Liver (tissue), 9 donors: ENCODE measurements around the gene ZNF536. TPM values are rescaled to one million over a fixed set of nuclear protein-coding genes. Genes with fewer than 3 reads are reported as not detected.

ENCODE experiments used
- DNase-seq: peaks from one replicate; pipeline ENCODE4 v3.0.0-alpha.2; 2017; ENCODE audit warnings: low spot score
- H3K27ac ChIP-seq, 2 donors: one replicate each; pipeline ENCODE4 v1.7.0; 2013; ENCODE audit warnings: inconsistent platforms in 2 of 2, low read length in 2 of 2, control low read depth in 1 of 2, low read depth in 1 of 2, mild to moderate bottlenecking in 1 of 2
- H3K27me3 ChIP-seq, 4 donors: one replicate each; pipeline versions ENCODE4 v1.6.1 to v1.7.0; 2013; ENCODE audit warnings: low read length in 3 of 4, inconsistent platforms in 1 of 4, mild to moderate bottlenecking in 1 of 4, moderate library complexity in 1 of 4; ENCODE audit not compliant: control insufficient read depth in 4 of 4, insufficient read depth in 4 of 4
- H3K36me3 ChIP-seq, 4 donors: one replicate each; pipeline versions ENCODE4 v1.6.1 to v1.7.0; 2013; ENCODE audit warnings: low read length in 3 of 4, mild to moderate bottlenecking in 3 of 4, low read depth in 1 of 4, moderate library complexity in 1 of 4; ENCODE audit not compliant: control insufficient read depth in 4 of 4, insufficient read depth in 3 of 4
- H3K4me1 ChIP-seq, 4 donors: one replicate each; pipeline versions ENCODE4 v1.6.1 to v1.7.0; 2013; ENCODE audit warnings: low read length in 3 of 4, mild to moderate bottlenecking in 3 of 4, moderate library complexity in 1 of 4; ENCODE audit not compliant: control insufficient read depth in 4 of 4, insufficient read depth in 4 of 4
- H3K4me3 ChIP-seq, 3 donors: one replicate each; pipeline versions ENCODE4 v1.6.1 to v1.7.0; 2013; ENCODE audit warnings: low read length in 3 of 3, control low read depth in 1 of 3, low read depth in 1 of 3, mild to moderate bottlenecking in 1 of 3
- H3K9ac ChIP-seq, 2 donors: one replicate each; pipeline ENCODE4 v1.7.0; 2013; ENCODE audit warnings: low read length in 2 of 2, mild to moderate bottlenecking in 2 of 2, moderate library complexity in 2 of 2, control low read depth in 1 of 2, low read depth in 1 of 2
- H3K9me3 ChIP-seq, 4 donors: one replicate each; pipeline versions ENCODE4 v1.6.1 to v1.7.0; 2013; ENCODE audit warnings: low read length in 3 of 4; ENCODE audit not compliant: control insufficient read depth in 4 of 4
- EGR1 ChIP-seq, 2 donors: IDR thresholded peaks; 2 replicates each; pipeline ENCODE4 v1.6.1; 2016 to 2018; ENCODE audit warnings: antibody characterized with exemption in 2 of 2, low read depth in 2 of 2
- FOXA1 ChIP-seq: IDR thresholded peaks from 2 replicates; pipeline ENCODE4 v1.6.1; 2016; ENCODE audit warnings: antibody characterized with exemption
- FOXA2 ChIP-seq: IDR thresholded peaks from 2 replicates; pipeline ENCODE4 v1.6.1; 2016; ENCODE audit warnings: antibody characterized with exemption
- GABPA ChIP-seq, 2 donors: IDR thresholded peaks in 1 of 2; conservative IDR thresholded peaks in 1 of 2; 2 replicates each; pipeline ENCODE4 v1.6.1; 2016; ENCODE audit warnings: antibody characterized with exemption in 2 of 2, mild to moderate bottlenecking in 1 of 2, moderate library complexity in 1 of 2
- HNF4A ChIP-seq, 2 donors: conservative IDR thresholded peaks; 2 replicates each; pipeline ENCODE4 v1.6.1; 2016; ENCODE audit warnings: antibody characterized with exemption in 2 of 2, mild to moderate bottlenecking in 2 of 2
- HNF4G ChIP-seq: IDR thresholded peaks from 2 replicates; pipeline ENCODE4 v1.6.1; 2016; ENCODE audit warnings: antibody characterized with exemption
- JUND ChIP-seq, 2 donors: IDR thresholded peaks; 2 replicates each; pipeline ENCODE4 v1.6.1; 2016; ENCODE audit warnings: antibody characterized with exemption in 2 of 2
- RAD21 ChIP-seq, 2 donors: IDR thresholded peaks; 2 replicates each; pipeline ENCODE4 v1.6.1; 2016; ENCODE audit warnings: antibody characterized with exemption in 2 of 2, mild to moderate bottlenecking in 2 of 2
- RXRA ChIP-seq, 2 donors: IDR thresholded peaks; 2 replicates each; pipeline ENCODE4 v1.6.1; 2017 to 2018; ENCODE audit warnings: antibody characterized with exemption in 2 of 2, mild to moderate bottlenecking in 1 of 2
- SP1 ChIP-seq: IDR thresholded peaks from 2 replicates; pipeline ENCODE4 v1.6.1; 2018; ENCODE audit warnings: antibody characterized with exemption, mild to moderate bottlenecking
- TAF1 ChIP-seq: conservative IDR thresholded peaks from 2 replicates; pipeline ENCODE4 v1.6.1; 2016; ENCODE audit warnings: antibody characterized with exemption, mild to moderate bottlenecking
- YY1 ChIP-seq: IDR thresholded peaks from 2 replicates; pipeline ENCODE4 v1.6.1; 2016; ENCODE audit warnings: antibody characterized with exemption, mild to moderate bottlenecking
- WGBS: extraction: QIAGEN DNeasy Blood & Tissue Kit; methylation state at CpG from one replicate; pipeline ENCODE4 v1.1.7; 2013; 5-methylcytosine and 5-hydroxymethylcytosine counted together
- polyA plus RNA-seq, 2 donors: library from polyadenylated mRNA; stranded (reverse) in 1 of 2; unstranded in 1 of 2; fragments of 200-250 nt in 1 of 2; fragments of >200 nt in 1 of 2; fragmentation: Nextera tagmentation in 1 of 2; extraction: Ambion mirVana in 1 of 2; gene quantifications; one replicate each; pipeline versions ENCODE4 v1.2.1 to v1.2.3, GENCODE V29; 2013 to 2015
- total RNA-seq, 2 donors: library from RNA; depleted of rRNA; stranded (reverse); fragments of >200 nt; gene quantifications; one replicate each; pipeline ENCODE4 v1.2.3, GENCODE V29; 2014
- TF ChIP-seq, protein P1 (sequence below): fragments of 150-350 bp; IDR thresholded peaks from 2 replicates; pipeline ENCODE4 v1.5.1; 2017; ENCODE audit warnings: improper control_type of control experiment, low read depth, low read length; ENCODE audit not compliant: missing input control
- TF ChIP-seq, protein P2 (sequence below): IDR thresholded peaks from 2 replicates; pipeline ENCODE4 v1.6.1; 2016; ENCODE audit warnings: antibody characterized with exemption
- TF ChIP-seq, protein P3 (sequence below): IDR thresholded peaks from 2 replicates; pipeline ENCODE4 v1.6.1; 2016; ENCODE audit warnings: antibody characterized with exemption
- TF ChIP-seq, protein P4 (sequence below): IDR thresholded peaks from 2 replicates; pipeline ENCODE4 v1.6.1; 2016; ENCODE audit warnings: antibody characterized with exemption, mild to moderate bottlenecking
- TF ChIP-seq, protein P5 (sequence below): IDR thresholded peaks from 2 replicates; pipeline ENCODE4 v1.6.1; 2016; ENCODE audit warnings: antibody characterized with exemption
- donor health status: healthy.
- donor health status: healthy.
- donor health status: healthy.
- donor health status: healthy.
- donor health status: healthy.

The ZNF536 gene
- total and polyA plus RNA-seq, 4 donors: 0.02 to 0.17 (median 0.08) TPM

DNA sequence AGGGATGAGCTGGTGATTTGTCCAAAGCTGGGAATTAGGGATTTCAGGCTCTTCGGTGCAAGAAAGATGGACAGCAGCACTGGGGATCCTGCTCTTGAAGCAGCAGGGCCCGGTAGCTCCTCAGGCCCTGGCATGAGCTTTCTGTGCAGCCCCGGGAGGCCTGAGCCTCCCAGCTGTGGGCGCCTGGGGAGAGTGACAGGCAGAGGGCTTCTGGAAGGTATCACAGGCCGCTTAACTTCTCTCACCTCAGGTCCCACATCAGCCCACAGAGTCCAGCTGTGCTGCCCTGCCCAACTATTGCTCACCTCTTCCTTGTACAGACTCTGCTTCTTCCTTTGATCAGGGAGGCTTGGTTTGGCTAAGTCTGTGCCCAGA is 14.6 kb upstream of the ZNF536 start:
- Histone ChIP-seq H3K27me3 (peaks cover 0 to 18% (median 0%) of the 10 kb centered on the region in 4 donors), H3K9me3 (no peaks in the 10 kb centered on the region), H3K36me3 (no peaks in the 10 kb centered on the region), H3K9ac (no peak overlapping the region), H3K4me1 (no peaks in the 10 kb centered on the region), H3K4me3 (no peak overlapping the region), H3K27ac (no peak overlapping the region)
- DNase-seq: no peak
- 86% methylated on average over 5 of the region's 5 CpGs for WGBS
- no peak for TF ChIP-seq RAD21 (IDR thresholded peaks at IDR 0.05)
- TF ChIP-seq YY1: no peak
- TF ChIP-seq, protein P1, sequence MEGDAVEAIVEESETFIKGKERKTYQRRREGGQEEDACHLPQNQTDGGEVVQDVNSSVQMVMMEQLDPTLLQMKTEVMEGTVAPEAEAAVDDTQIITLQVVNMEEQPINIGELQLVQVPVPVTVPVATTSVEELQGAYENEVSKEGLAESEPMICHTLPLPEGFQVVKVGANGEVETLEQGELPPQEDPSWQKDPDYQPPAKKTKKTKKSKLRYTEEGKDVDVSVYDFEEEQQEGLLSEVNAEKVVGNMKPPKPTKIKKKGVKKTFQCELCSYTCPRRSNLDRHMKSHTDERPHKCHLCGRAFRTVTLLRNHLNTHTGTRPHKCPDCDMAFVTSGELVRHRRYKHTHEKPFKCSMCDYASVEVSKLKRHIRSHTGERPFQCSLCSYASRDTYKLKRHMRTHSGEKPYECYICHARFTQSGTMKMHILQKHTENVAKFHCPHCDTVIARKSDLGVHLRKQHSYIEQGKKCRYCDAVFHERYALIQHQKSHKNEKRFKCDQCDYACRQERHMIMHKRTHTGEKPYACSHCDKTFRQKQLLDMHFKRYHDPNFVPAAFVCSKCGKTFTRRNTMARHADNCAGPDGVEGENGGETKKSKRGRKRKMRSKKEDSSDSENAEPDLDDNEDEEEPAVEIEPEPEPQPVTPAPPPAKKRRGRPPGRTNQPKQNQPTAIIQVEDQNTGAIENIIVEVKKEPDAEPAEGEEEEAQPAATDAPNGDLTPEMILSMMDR: no peak
- TF ChIP-seq, protein P2, sequence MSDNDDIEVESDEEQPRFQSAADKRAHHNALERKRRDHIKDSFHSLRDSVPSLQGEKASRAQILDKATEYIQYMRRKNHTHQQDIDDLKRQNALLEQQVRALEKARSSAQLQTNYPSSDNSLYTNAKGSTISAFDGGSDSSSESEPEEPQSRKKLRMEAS: no peak
- no peak for TF ChIP-seq HNF4A (conservative IDR thresholded peaks at IDR 0.05)
- TF ChIP-seq HNF4G: no peak
- TF ChIP-seq JUND (IDR thresholded peaks at IDR 0.05): no peak
- no peak for TF ChIP-seq RXRA (IDR thresholded peaks at IDR 0.05)
- TF ChIP-seq, protein P3, sequence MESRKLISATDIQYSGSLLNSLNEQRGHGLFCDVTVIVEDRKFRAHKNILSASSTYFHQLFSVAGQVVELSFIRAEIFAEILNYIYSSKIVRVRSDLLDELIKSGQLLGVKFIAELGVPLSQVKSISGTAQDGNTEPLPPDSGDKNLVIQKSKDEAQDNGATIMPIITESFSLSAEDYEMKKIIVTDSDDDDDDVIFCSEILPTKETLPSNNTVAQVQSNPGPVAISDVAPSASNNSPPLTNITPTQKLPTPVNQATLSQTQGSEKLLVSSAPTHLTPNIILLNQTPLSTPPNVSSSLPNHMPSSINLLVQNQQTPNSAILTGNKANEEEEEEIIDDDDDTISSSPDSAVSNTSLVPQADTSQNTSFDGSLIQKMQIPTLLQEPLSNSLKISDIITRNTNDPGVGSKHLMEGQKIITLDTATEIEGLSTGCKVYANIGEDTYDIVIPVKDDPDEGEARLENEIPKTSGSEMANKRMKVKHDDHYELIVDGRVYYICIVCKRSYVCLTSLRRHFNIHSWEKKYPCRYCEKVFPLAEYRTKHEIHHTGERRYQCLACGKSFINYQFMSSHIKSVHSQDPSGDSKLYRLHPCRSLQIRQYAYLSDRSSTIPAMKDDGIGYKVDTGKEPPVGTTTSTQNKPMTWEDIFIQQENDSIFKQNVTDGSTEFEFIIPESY: no peak
- TF ChIP-seq GABPA (IDR thresholded peaks at IDR 0.05 in 1 of 2, conservative IDR thresholded peaks at IDR 0.05 in 1 of 2): no peak
- TF ChIP-seq, protein P4, sequence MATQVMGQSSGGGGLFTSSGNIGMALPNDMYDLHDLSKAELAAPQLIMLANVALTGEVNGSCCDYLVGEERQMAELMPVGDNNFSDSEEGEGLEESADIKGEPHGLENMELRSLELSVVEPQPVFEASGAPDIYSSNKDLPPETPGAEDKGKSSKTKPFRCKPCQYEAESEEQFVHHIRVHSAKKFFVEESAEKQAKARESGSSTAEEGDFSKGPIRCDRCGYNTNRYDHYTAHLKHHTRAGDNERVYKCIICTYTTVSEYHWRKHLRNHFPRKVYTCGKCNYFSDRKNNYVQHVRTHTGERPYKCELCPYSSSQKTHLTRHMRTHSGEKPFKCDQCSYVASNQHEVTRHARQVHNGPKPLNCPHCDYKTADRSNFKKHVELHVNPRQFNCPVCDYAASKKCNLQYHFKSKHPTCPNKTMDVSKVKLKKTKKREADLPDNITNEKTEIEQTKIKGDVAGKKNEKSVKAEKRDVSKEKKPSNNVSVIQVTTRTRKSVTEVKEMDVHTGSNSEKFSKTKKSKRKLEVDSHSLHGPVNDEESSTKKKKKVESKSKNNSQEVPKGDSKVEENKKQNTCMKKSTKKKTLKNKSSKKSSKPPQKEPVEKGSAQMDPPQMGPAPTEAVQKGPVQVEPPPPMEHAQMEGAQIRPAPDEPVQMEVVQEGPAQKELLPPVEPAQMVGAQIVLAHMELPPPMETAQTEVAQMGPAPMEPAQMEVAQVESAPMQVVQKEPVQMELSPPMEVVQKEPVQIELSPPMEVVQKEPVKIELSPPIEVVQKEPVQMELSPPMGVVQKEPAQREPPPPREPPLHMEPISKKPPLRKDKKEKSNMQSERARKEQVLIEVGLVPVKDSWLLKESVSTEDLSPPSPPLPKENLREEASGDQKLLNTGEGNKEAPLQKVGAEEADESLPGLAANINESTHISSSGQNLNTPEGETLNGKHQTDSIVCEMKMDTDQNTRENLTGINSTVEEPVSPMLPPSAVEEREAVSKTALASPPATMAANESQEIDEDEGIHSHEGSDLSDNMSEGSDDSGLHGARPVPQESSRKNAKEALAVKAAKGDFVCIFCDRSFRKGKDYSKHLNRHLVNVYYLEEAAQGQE: no peak

DNA sequence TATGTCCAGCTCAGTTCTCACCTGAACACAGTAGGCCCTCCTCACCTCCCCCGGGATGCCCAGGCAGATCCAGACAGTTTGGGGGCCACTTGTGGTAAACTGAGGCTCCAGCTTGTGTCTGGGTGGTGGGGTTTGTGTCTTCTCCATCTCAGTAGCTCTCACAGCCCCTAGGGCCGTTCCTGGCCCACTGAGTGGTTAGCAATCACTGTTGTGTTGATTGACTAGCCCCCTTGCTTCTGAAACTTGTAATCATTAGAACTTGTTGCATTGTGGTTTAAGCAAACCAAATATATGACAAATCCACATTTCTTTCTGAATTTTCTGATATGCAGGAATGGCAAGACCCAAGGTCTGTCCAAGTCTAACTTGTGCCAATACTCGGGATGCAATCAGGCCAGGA is 13.9 kb upstream of the ZNF536 start:
- Histone ChIP-seq H3K9me3 (no peaks in the 10 kb centered on the region), H3K27ac (no peak overlapping the region), H3K36me3 (no peaks in the 10 kb centered on the region), H3K4me1 (no peaks in the 10 kb centered on the region), H3K9ac (no peak overlapping the region), H3K27me3 (peaks cover 0 to 18% (median 0%) of the 10 kb centered on the region in 4 donors), H3K4me3 (no peak overlapping the region)
- 88% methylated on average over 3 of the region's 3 CpGs for WGBS
- no peak for DNase-seq
- TF ChIP-seq HNF4G (no peak), JUND (IDR thresholded peaks at IDR 0.05) (no peak), TAF1 (no peak), FOXA1 (no peak), EGR1 (IDR thresholded peaks at IDR 0.05; ENCODE audit: low read depth in 2 of 2) (no peak), YY1 (no peak), FOXA2 (no peak), HNF4A (conservative IDR thresholded peaks at IDR 0.05) (no peak), SP1 (no peak)
- TF ChIP-seq, protein P3: no peak
- TF ChIP-seq, protein P4: no peak
- TF ChIP-seq, protein P5, sequence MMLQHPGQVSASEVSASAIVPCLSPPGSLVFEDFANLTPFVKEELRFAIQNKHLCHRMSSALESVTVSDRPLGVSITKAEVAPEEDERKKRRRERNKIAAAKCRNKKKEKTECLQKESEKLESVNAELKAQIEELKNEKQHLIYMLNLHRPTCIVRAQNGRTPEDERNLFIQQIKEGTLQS: no peak
